HG02943 (cell line): Measurements from ENCODE around the gene APOOL.
"Not testable (repeated sequence)": the region's sequence is repeated elsewhere in the genome, so short reads cannot be mapped to it uniquely, and the experiment has no call there.

Source experiments
- ATAC-seq: cut with Tn5 transposase; IDR thresholded peaks from one replicate; pipeline ENCODE4 v1.9.1; 2021; ENCODE audit warnings: mild to moderate bottlenecking, low read depth, moderate library complexity; ENCODE audit not compliant: unreplicated experiment

APOOL gene

DNA sequence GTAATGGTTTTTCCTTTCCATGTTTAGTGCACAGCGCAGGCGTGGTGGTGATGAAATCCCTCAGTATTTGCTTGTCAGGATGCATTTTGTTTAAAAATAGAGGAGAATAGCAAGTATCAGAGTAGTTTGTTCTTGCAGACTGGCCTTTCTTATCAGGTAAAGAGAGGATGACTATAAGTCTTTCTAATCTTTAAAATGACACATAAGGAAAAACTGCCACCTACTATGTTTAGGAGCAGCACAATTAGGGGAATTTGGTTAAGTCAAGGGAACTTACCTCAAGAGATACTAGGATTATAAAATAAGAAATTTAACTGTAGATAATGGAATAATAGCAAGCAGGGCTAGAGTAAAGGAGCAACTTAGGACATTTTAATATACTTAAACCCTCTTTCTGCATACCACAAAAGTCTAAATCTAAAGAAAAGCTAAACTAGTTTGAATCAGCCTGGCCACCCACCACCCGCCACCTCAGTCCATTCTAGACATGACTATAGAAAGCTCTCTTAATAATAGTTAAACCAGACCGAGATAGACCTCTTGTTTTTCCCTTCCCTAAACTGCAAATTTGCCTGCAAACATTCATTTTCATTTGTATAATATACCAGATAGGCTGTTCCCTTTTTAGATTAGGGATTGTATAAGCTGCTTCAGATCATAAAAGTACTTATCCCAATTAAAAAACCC, 62.0 kb downstream of the APOOL start:
- ATAC-seq = peak; percentile 65

DNA sequence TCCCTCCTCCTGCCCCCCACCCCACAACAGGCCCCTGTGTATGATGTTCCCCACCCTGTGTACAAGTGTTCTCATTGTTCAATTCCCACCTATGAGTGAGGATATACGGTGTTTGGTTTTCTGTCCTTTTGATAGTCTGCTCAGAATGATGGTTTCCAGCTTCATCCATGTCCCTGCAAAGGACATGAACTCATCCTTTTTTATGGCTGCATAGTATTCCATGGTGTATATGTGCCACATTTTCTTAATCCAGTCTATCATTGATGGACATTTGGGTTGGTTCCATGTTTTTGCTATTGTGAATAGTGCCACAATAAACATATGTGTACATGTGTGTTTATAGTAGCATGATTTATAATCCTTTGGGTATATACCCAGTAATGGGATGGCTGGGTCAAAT, 73.6 kb downstream of the APOOL start:
- ATAC-seq = not testable (repeated sequence)

DNA sequence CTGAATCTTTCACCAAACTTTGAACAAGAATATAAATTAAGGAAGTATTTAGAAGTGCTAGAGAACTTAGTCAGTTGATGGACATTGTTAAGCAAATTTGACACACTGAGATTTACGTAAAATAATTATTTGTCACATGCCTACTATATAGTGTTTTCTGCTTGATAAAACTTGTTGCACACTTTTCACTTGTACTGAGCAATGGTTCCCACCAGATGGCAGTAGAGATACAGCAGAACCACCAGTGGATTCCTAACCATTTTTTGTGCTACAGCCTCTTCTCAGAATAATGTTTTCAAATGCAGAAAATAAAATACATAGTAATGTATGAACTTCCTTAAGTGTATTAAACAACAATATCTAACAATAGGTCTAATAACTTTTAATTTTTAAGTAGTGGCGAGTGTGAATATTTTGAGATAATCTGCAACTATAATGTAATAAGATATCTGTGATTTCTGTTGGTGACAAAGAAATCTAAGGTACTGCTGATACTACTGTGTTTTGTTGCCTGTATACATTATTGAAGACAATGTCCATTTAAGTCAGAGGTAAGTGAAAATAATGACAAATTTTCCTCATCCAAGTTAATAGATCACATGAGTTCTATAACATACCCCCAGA, 81.2 kb downstream of the APOOL start:
- ATAC-seq = peak; percentile 76

DNA sequence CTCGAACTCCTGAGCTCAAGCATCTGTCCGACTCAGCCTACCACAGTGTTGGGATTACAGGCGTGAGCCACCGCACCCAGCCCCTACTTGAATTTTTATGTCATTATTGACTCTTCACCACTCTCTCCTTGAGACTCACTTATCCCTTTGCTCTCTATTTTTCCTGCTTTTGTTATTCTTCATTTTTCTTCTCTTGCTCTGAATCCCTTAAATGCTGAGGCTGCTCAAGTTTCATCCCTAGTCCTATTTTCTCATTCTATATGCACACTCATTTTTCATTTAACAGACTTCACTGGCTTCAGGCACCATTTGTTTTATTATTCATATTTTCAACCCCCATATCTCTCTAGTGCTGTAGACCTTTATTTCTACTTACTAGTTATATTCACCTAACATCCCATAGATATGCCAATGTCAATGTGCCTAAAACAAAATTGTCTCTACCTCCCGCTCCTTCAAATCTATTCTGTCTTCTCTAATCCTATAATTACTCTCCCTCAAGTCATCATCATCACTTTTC, 85.7 kb downstream of the APOOL start:
- no peak for ATAC-seq

DNA sequence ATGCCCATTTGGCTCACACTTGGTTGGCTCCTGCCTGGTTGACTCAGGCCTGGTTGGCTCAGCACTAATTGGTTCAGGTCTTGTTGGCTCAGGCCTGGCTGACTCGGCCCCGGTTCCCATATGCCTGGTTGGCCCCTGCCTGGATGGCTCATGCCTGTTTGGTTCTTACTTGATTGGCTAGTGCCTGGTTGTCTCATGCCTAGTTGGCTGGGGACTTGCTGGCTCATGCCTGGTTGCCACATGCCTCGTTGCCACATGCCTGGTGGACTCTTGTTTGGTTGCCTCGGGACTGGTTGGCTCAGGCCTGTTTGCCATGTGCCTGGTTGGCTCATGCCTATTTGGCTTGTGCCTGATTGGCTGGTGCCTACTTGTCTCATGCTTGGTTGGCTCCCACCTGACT, 103.7 kb downstream of the APOOL start:
- no peak for ATAC-seq

DNA sequence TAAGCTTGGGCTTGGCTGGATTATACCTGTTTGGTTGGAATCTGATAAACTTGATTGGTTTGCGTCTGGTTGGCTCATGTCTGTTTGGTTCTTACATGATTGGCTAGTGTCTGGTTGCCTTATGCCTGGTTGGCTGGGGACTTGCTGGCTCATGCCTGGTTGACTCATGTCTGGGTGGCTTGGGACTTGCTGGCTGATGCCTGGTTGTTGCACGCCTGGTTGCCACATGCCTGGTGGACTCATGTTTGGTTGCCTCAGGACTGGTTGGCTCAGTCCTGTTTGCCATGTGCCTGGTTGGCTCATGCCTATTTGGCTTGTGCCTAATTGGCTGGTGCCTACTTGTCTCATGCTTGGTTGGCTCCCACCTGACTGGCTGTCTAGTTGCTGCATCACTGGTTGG, 104.5 kb downstream of the APOOL start:
- ATAC-seq = no peak

DNA sequence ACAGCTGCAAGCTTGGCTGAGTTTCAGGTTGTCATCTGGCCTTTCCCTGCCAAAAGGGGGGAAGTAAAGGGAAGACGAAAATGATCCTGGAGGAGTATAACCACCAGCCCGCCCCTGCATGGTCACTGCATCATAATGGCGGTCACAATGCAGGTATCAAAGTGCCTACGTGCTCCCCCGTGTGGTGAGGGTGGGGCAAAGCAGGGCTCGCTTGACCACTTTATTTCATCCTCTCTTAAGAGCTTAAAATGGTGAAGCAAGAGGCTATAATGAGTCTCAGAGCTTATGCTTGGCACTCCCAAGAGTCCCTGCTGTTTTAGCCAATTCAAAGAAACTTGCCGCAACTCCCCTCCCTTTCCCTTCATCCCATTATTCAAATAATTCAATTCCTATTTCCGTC, 105.6 kb downstream of the APOOL start:
- no peak for ATAC-seq

DNA sequence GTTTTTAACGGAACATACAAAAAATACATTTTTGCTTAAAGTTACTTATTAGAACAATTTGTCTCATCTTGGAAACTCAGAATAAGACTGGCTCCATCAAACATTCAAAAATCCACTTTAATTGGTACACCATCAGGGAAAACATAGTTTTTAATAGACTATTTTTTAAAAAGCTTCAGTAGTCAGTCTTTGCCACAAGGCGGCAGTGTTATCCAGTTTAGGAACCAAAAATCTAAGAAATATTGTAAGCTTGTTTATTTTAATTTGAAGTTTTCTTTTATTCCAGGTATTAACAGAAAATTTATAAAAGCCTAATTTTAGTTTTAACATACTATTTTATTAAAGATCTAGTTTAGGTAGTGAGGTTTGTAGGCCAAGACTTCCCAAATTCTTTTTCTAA, 107.7 kb downstream of the APOOL start:
- ATAC-seq = no peak

DNA sequence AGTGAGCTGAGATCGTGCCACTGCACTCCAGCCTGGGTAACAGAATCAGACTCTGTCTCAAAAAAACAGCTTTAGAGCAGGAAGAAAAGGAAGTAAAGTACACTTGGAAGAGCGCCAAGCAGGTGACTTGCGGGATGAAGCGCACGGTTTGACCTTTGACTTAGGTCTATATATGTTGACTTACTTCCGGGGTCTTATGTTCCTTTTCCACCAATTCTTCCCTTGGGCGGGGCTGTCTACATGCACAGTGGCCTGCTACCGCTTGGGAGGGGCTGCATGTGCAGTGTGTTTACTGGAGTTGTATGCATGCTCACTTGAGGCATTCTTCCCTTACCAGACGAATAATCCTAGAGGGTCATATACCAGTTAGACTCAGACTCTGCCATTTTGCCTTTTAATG, 108.6 kb downstream of the APOOL start:
- no peak for ATAC-seq

DNA sequence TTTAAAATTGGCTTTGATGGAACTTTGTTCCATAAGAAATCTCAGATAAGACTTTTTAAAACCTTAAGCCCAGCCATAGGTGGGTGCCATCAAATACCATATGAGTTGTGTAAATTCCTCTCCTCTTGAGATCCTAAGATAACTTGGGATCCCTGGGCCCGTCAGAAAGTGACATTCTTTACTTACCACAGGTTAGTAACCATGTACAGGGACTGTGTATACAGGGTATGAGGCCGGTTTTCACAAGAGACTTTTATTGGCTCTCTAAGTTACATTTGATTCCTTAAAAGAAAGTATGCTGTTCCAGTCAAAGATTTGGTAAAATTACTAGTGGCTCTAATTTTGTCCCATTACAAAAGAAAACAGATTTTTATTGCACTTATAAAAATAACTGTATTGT, 110.1 kb downstream of the APOOL start:
- no peak for ATAC-seq

DNA sequence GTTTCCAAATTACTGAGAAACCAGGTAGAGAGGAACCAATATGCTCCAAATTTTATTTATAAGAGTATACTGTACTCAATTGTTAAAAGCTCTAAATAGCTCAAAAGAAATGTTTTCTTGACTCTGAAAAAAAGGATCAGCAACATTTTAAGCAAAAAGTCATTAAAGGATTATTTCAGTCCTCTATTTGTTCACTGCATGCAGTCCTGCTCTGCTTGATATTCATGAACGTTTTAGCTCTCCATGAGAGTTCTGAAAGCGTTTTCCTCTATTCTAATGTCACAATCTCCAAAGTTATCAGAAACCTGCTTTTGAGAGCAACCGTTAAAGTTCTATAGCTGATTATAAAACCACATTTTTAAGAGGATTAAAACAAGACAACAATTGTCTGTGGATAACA, 110.5 kb downstream of the APOOL start:
- ATAC-seq = no peak

DNA sequence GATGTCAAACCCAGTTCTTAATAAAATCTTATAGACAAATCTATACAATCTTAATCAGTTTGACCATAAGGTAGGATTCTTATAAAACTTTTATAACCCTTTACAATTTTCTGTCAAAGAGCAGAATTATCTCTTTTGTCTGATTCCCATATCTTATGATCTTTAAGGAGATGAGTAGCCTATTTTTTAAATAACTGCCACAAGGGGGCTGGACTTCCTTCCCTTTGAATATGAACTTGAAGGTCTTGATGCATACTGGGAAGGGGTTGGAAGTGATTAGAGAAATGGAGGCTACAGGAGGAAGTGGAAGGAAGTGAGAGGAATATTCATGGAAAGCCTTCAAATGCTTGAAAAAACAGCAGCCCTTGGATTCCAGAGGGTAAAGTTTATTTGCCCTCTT, 111.1 kb downstream of the APOOL start:
- no peak for ATAC-seq

DNA sequence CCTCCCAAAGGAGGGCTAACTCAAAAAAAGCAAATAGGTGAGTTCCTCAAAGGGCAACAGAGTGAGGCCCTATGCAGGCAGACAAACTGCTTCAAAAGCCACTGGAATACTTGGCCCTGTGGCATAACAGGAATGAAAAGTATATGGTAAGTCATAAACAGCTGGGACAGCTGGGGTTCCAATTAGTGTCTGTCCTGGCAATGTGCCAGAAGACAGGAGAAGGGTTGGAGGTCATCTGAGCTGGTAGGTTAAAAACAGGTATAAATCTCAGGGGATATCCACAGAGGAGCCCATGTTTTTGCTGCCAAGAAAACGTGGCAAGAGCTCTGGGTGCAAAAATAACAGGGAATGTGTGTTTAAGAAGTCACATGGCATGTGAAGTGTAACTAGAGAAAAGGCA, 111.6 kb downstream of the APOOL start:
- ATAC-seq = no peak

DNA sequence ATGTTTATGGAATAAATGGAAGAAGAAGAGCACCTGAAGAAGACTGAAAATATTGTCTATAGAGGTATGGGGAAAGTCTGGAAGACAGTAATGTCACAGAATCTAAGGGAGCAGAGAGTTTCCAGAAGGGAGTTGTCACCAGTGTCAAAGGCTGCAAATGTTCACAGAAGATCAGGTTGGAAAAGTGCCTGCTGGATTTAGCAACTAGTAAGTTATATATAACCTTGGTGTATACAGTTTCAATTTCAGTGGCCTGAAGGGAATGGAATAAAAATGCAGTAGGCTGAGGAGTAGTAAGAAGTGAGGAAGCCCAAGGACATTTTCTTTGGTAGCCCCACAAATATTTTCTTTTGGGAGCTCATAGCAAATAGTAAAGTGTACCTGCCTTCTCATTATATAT, 132.7 kb downstream of the APOOL start:
- no peak for ATAC-seq

DNA sequence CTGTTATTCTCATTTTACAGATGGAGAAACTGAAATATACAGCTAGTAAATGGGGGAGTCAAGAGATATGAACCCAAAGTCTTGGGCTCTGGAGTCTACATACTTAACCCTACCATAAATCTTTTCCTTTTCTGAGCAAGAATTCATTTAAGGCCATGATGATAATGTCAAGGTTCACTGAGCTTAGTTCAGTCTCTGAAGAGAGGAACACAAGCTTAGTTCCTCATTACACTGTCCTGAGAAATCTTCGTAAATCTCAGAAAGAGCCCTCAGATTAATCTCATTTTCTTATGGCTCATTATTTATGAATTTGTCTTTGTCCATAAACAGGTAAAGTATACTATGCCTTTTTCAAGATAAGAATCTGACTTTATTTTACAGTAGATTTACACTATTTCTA, 135.7 kb downstream of the APOOL start:
- no peak for ATAC-seq

DNA sequence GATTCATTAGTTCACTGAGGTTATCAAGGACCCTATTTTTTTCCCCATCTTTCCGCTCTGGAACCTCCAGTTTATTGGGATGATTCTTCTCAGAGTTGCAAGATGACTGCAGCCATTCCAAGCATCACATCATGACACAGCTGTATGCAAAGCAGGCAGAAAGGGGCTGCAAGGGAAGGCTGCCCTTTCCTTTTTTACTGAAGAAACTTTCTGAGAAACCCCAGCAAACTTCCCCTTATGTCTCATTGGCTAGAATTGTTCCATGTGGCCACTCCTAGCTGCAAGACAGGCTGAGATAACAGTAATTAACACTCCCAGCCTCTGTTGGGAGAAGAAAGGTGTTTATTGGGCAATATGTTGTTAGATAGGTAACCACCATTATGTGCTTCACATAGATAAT, 137.3 kb downstream of the APOOL start:
- ATAC-seq = no peak
